ENCODE measurements around the gene C16orf74.
A peak's percentile ranks its signal among the peaks of the same experiment; 100 is the strongest.

Gene C16orf74

GRCh38 chr16:85668676-85669424 lies 82.0 kb downstream of the C16orf74 start:
- no peak for DNase-seq

- DNase-seq: no peak
Measured at GRCh38 chr16:85667841-85668413, 83.0 kb downstream of the C16orf74 start.

- no peak for DNase-seq
Measured at GRCh38 chr16:85667261-85667660, 83.6 kb downstream of the C16orf74 start.

- no peak for DNase-seq
Measured at GRCh38 chr16:85665929-85666328, 85.0 kb downstream of the C16orf74 start.

- no peak for DNase-seq
Measured at GRCh38 chr16:85665373-85665740, 85.5 kb downstream of the C16orf74 start.

GRCh38 chr16:85664580-85665372 lies 86.1 kb downstream of the C16orf74 start:
- DNase-seq: no peak

GRCh38 chr16:85663891-85664321 lies 87.0 kb downstream of the C16orf74 start:
- DNase-seq: no peak

GRCh38 chr16:85662976-85663830 lies 87.7 kb downstream of the C16orf74 start:
- DNase-seq: no peak

- no peak for DNase-seq
Measured at GRCh38 chr16:85662482-85662812, 88.4 kb downstream of the C16orf74 start.

GRCh38 chr16:85661740-85662481 lies 89.0 kb downstream of the C16orf74 start:
- no peak for DNase-seq

GRCh38 chr16:85660843-85661739 lies 89.8 kb downstream of the C16orf74 start:
- no peak for DNase-seq

- peak; percentile 48 for DNase-seq
Measured at GRCh38 chr16:85659805-85660511, 90.9 kb downstream of the C16orf74 start.

- DNase-seq: no peak
Measured at GRCh38 chr16:85659336-85659735, 91.6 kb downstream of the C16orf74 start.

GRCh38 chr16:85658504-85659326 lies 92.2 kb downstream of the C16orf74 start:
- no peak for DNase-seq

GRCh38 chr16:85657996-85658395 lies 92.9 kb downstream of the C16orf74 start:
- no peak for DNase-seq

All from T-helper 9 cell (primary cell).